PC-9 (cell line): ENCODE data around the gene ALAS2.
"Not testable (repeated sequence)": the region's sequence is repeated elsewhere in the genome, so short reads cannot be mapped to it uniquely, and the experiment has no call there.

Experiments
- CTCF ChIP-seq: fragments of 200-600 bp; sonication (generic); conservative IDR thresholded peaks from 2 replicates; pipeline ENCODE4 v1.6.1; 2017; ENCODE audit warnings: mixed run types, antibody characterized with exemption, mild to moderate bottlenecking, moderate library complexity
- EZH2 ChIP-seq: fragments of 200-600 bp; sonication (generic); IDR thresholded peaks from 2 replicates; pipeline ENCODE4 v1.8.0; 2017; ENCODE audit warnings: antibody characterized with exemption, low read depth

- not testable (repeated sequence) for TF ChIP-seq CTCF, EZH2
Measured at GRCh38 chrX:55067180-55067579, 36.4 kb upstream of the ALAS2 start.
